H9 (cell line): ENCODE measurements around the gene RET. TPM values are rescaled to one million over a fixed set of nuclear protein-coding genes. Genes with fewer than 3 reads are reported as not detected.

Experiments
- DNase-seq: peaks from one replicate; pipeline ENCODE4 v3.0.0-alpha.2; 2017
- H2AFZ ChIP-seq: one replicate; pipeline ENCODE4 v1.6.1; 2013; ENCODE audit warnings: mild to moderate bottlenecking, low read length, control low read depth, moderate library complexity
- H2AK5ac ChIP-seq: 2 replicates; pipeline ENCODE4 v1.6.1; 2013; ENCODE audit warnings: low read length, control low read depth, mixed read lengths; ENCODE audit not compliant: insufficient read length
- H2BK120ac ChIP-seq: one replicate; pipeline ENCODE4 v1.6.1; 2013; ENCODE audit warnings: low read depth, mild to moderate bottlenecking, low read length, control low read depth, inconsistent platforms; ENCODE audit not compliant: poor library complexity, severe bottlenecking
- H2BK12ac ChIP-seq: 2 replicates; pipeline ENCODE4 v1.6.1; 2013; ENCODE audit warnings: low read length, control low read depth, mixed read lengths, low read depth; ENCODE audit not compliant: insufficient read length
- H2BK15ac ChIP-seq: 2 replicates; pipeline ENCODE4 v1.6.1; 2013; ENCODE audit warnings: low read depth, low read length, control low read depth
- H2BK20ac ChIP-seq: one replicate; pipeline ENCODE4 v1.6.1; 2013; ENCODE audit warnings: low read depth, mild to moderate bottlenecking, low read length, control low read depth, inconsistent platforms; ENCODE audit not compliant: poor library complexity, severe bottlenecking
- H2BK5ac ChIP-seq: 2 replicates; pipeline ENCODE4 v1.6.1; 2013; ENCODE audit warnings: low read length, control low read depth, mixed read lengths; ENCODE audit not compliant: insufficient read length
- H3K14ac ChIP-seq: 2 replicates; pipeline ENCODE4 v1.6.1; 2013; ENCODE audit warnings: low read length, control low read depth; ENCODE audit not compliant: insufficient read depth
- H3K18ac ChIP-seq: 2 replicates; pipeline ENCODE4 v1.6.1; 2013; ENCODE audit warnings: low read depth, mild to moderate bottlenecking, mixed read lengths, low read length, control low read depth; ENCODE audit not compliant: insufficient read length
- H3K23ac ChIP-seq: 2 replicates; pipeline ENCODE4 v1.6.1; 2013; ENCODE audit warnings: low read length, control low read depth, mixed read lengths, low read depth; ENCODE audit not compliant: insufficient read length
- H3K23me2 ChIP-seq: 2 replicates; pipeline ENCODE4 v1.6.1; 2013; ENCODE audit warnings: low read depth, mild to moderate bottlenecking, mixed read lengths, low read length, control low read depth; ENCODE audit not compliant: insufficient read length, poor library complexity, severe bottlenecking
- H3K27ac ChIP-seq: 2 replicates; pipeline ENCODE4 v1.5.1; 2013; ENCODE audit warnings: low read length, control low read depth, mixed read lengths, low read depth; ENCODE audit not compliant: insufficient read length
- H3K27me3 ChIP-seq: 2 replicates; pipeline ENCODE4 v1.6.1; 2013; ENCODE audit warnings: low read length, control low read depth, inconsistent platforms; ENCODE audit not compliant: insufficient read depth
- H3K4ac ChIP-seq: 2 replicates; pipeline ENCODE4 v1.6.1; 2013; ENCODE audit warnings: low read depth, mild to moderate bottlenecking, control low read depth, inconsistent platforms, low read length, moderate library complexity
- H3K4me1 ChIP-seq: 2 replicates; pipeline ENCODE4 v1.6.1; 2013; ENCODE audit warnings: low read length, control low read depth, inconsistent platforms; ENCODE audit not compliant: insufficient read depth
- H3K4me2 ChIP-seq: 2 replicates; pipeline ENCODE4 v1.6.1; 2013; ENCODE audit warnings: low read length, control low read depth, mixed read lengths; ENCODE audit not compliant: insufficient read length, insufficient read depth
- H3K56ac ChIP-seq: 2 replicates; pipeline ENCODE4 v1.6.1; 2013; ENCODE audit warnings: low read depth, mild to moderate bottlenecking, mixed read lengths, low read length, control low read depth; ENCODE audit not compliant: insufficient read length
- H3K79me1 ChIP-seq: 2 replicates; pipeline ENCODE4 v1.6.1; 2013; ENCODE audit warnings: low read depth, mild to moderate bottlenecking, moderate library complexity, low read length, control low read depth, inconsistent platforms; ENCODE audit not compliant: insufficient read depth, poor library complexity, severe bottlenecking
- H3K79me2 ChIP-seq: 2 replicates; pipeline ENCODE4 v1.6.1; 2013; ENCODE audit warnings: low read length, control low read depth, inconsistent platforms; ENCODE audit not compliant: insufficient read depth
- H3K9ac ChIP-seq: 2 replicates; pipeline ENCODE4 v1.6.1; 2013; ENCODE audit warnings: low read length, control low read depth, mixed read lengths; ENCODE audit not compliant: insufficient read length; ENCODE audit errors: extremely low read depth
- H3K9me3 ChIP-seq: one replicate; pipeline ENCODE4 v1.6.1; 2013; ENCODE audit warnings: low read depth, low read length, inconsistent platforms; ENCODE audit not compliant: control insufficient read depth
- H3T11ph ChIP-seq: one replicate; pipeline ENCODE4 v1.6.1; 2013; ENCODE audit warnings: mild to moderate bottlenecking, low read length, control low read depth, inconsistent platforms
- H4K20me1 ChIP-seq: one replicate; pipeline ENCODE4 v1.6.1; 2013; ENCODE audit not compliant: control insufficient read depth, insufficient read length, insufficient read depth
- H4K5ac ChIP-seq: 2 replicates; pipeline ENCODE4 v1.6.1; 2013; ENCODE audit warnings: low read depth, mild to moderate bottlenecking, mixed read lengths, low read length, control low read depth; ENCODE audit not compliant: insufficient read length
- H4K8ac ChIP-seq: replicated peaks from 2 replicates; pipeline ENCODE4 v1.6.1; 2013; ENCODE audit warnings: low read length, control low read depth, mixed read lengths, low read depth; ENCODE audit not compliant: insufficient read length
- H4K91ac ChIP-seq: 2 replicates; pipeline ENCODE4 v1.6.1; 2013; ENCODE audit warnings: low read depth, mild to moderate bottlenecking, moderate library complexity, mixed read lengths, low read length, control low read depth; ENCODE audit not compliant: insufficient read length
- H3K27ac Mint-ChIP-seq, 3 experiments: 2 replicates in 2 of 3; 3 replicates in 1 of 3; pipeline ENCODE4 v1.8.0; 2020 to 2021; ENCODE audit warnings: mixed read lengths in 3 of 3, mild to moderate bottlenecking in 1 of 3, moderate library complexity in 1 of 3
- H3K27me3 Mint-ChIP-seq: 2 replicates; pipeline ENCODE4 v1.8.0; 2021; ENCODE audit warnings: low read depth, mild to moderate bottlenecking, moderate library complexity, mixed read lengths
- H3K36me3 Mint-ChIP-seq, 3 experiments: 2 replicates in 2 of 3; 3 replicates in 1 of 3; pipeline ENCODE4 v1.8.0; 2020 to 2021; ENCODE audit warnings: low read depth in 3 of 3, mixed read lengths in 3 of 3; ENCODE audit not compliant: insufficient read depth in 1 of 3
- H3K4me1 Mint-ChIP-seq, 2 experiments: 2 replicates each; pipeline ENCODE4 v1.8.0; 2020; ENCODE audit warnings: mixed read lengths in 2 of 2
- H3K4me3 Mint-ChIP-seq, 2 experiments: 2 replicates in 1 of 2; 3 replicates in 1 of 2; pipeline ENCODE4 v1.8.0; 2020 to 2021; ENCODE audit warnings: mild to moderate bottlenecking in 2 of 2, mixed read lengths in 2 of 2, moderate library complexity in 1 of 2
- H3K9me3 Mint-ChIP-seq, 2 experiments: 2 replicates in 1 of 2; 3 replicates in 1 of 2; pipeline ENCODE4 v1.8.0; 2020; ENCODE audit warnings: mild to moderate bottlenecking in 2 of 2, mixed read lengths in 2 of 2, moderate library complexity in 1 of 2
- CTCF ChIP-seq: fragments of 200-600 bp; sonication (generic); conservative IDR thresholded peaks from 3 replicates; pipeline ENCODE4 v1.8.0; 2021; ENCODE audit warnings: antibody characterized with exemption, mild to moderate bottlenecking
- WGBS: extraction: QIAGEN DNeasy Blood & Tissue Kit; methylation state at CpG from one replicate; pipeline ENCODE4 v1.1.7; 2013; ENCODE audit warnings: missing lambda C conversion rate, low lambda C conversion rate, mixed read lengths; ENCODE audit not compliant: insufficient read length; ENCODE audit errors: extremely low coverage; 5-methylcytosine and 5-hydroxymethylcytosine counted together
- total RNA-seq: library from RNA; stranded (reverse); gene quantifications from 2 replicates; pipeline ENCODE4 v1.2.1, GENCODE V29; 2021

RET gene
- total RNA-seq, 1 experiment from 2014 or later: 12.2 TPM

- DNase-seq: no peak
- H2AFZ ChIP-seq: no peak overlapping the region
- H2AK5ac ChIP-seq: no peak overlapping the region
- no peak overlapping the region for H4K5ac ChIP-seq
- H3K4me1 Mint-ChIP-seq: peaks cover 14 to 25% of the 10 kb centered on the region in 2 experiments
- H3K4ac ChIP-seq: no peak overlapping the region
- H3K4me2 ChIP-seq: no peak overlapping the region
- H3K23ac ChIP-seq: no peak overlapping the region
- TF ChIP-seq CTCF: no peak
- H2BK15ac ChIP-seq: no peak overlapping the region
- no peak overlapping the region for H3K56ac ChIP-seq
- no peak overlapping the region for H3K18ac ChIP-seq
- H2BK20ac ChIP-seq: no peak overlapping the region
- H3K9me3 ChIP-seq: no peaks in the 10 kb centered on the region
- H4K91ac ChIP-seq: no peak overlapping the region
- no peak overlapping the region for H3T11ph ChIP-seq
- H3K27me3 ChIP-seq: no peaks in the 10 kb centered on the region
- H3K27ac Mint-ChIP-seq: no peak overlapping the region
- H4K20me1 ChIP-seq: no peaks in the 10 kb centered on the region
- H2BK120ac ChIP-seq: no peak overlapping the region
- no peaks in the 10 kb centered on the region for H3K79me1 ChIP-seq
- H2BK5ac ChIP-seq: no peak overlapping the region
- H3K14ac ChIP-seq: no peak overlapping the region
- peaks cover 0 to 4% (median 3%) of the 10 kb centered on the region in 3 experiments; a peak in 3 of 7 replicates for H3K36me3 Mint-ChIP-seq
- H2BK12ac ChIP-seq: no peak overlapping the region
- H3K4me1 ChIP-seq: no peaks in the 10 kb centered on the region
- WGBS: no CpG with 5 or more reads among the region's 10 CpGs
- no peak overlapping the region for H3K27ac ChIP-seq
- no peak overlapping the region for H4K8ac ChIP-seq
- no peaks in the 10 kb centered on the region for H3K23me2 ChIP-seq
- H3K9ac ChIP-seq: no peak overlapping the region
- H3K79me2 ChIP-seq: no peaks in the 10 kb centered on the region
- H3K9me3 Mint-ChIP-seq: no peaks in the 10 kb centered on the region; a peak in 1 of 5 replicates
- H3K27me3 Mint-ChIP-seq: peaks cover 2% of the 10 kb centered on the region; the same call in 1 of the 2 replicates
- no peak overlapping the region for H3K4me3 Mint-ChIP-seq
Observed at GRCh38 chr10:43090664-43091063, 13.8 kb downstream of the RET start.
